Stimulated activated CD4-positive, alpha-beta T cell treated with anti-CD3 and anti-CD28 coated beads, Interleukin-1b, Interleukin-23, amount 100 ng/mL, for 1 hour (primary cell): Measurements from ENCODE around the gene ZNF316.
A peak's percentile ranks its signal among the peaks of the same experiment; 100 is the strongest.

Experiments used
- DNase-seq, 2 donors: peaks; one replicate each; pipeline ENCODE4 v3.0.0-alpha.2; 2020; ENCODE audit warnings: low read depth in 2 of 2

The ZNF316 gene

GRCh38 chr7:6636741-6637543 lies at the start of gene ZNF316:
Gene ZNF316, plus strand, starts transcription at chr7:6637318. Its CDS starts 5,092 bp downstream, at chr7:6642410.
- DNase-seq = peak; percentile 21 to 41

GRCh38 chr7:6588566-6588965 lies 48.6 kb upstream of the ZNF316 start:
- DNase-seq = no peak

GRCh38 chr7:6589151-6589828 lies 47.8 kb upstream of the ZNF316 start:
- no peak for DNase-seq

- DNase-seq = peak; percentile 58 to 73
These were observed 47.1 kb upstream of the ZNF316 start, which contains the start of gene INTS15 for GRCh38 chr7:6589829-6590644. Gene INTS15, plus strand, starts transcription at chr7:6590021. Its CDS starts 263 bp downstream, at chr7:6590284.

GRCh38 chr7:6590645-6591110 lies 46.4 kb upstream of the ZNF316 start:
- no peak for DNase-seq

- no peak for DNase-seq
These were observed 37.0 kb upstream of the ZNF316 start for GRCh38 chr7:6600093-6600492.

GRCh38 chr7:6604458-6604857 lies 32.7 kb upstream of the ZNF316 start:
- no peak for DNase-seq

- no peak for DNase-seq
These were observed 30.1 kb upstream of the ZNF316 start for GRCh38 chr7:6606866-6607583.

- DNase-seq = no peak
These were observed 29.5 kb upstream of the ZNF316 start for GRCh38 chr7:6607651-6608051.

GRCh38 chr7:6608081-6608480 lies 29.0 kb upstream of the ZNF316 start:
- no peak for DNase-seq

GRCh38 chr7:6608794-6609193 lies 28.3 kb upstream of the ZNF316 start:
- DNase-seq = no peak

GRCh38 chr7:6612819-6613218 lies 24.3 kb upstream of the ZNF316 start:
- DNase-seq = no peak

- DNase-seq = no peak
These were observed 23.4 kb upstream of the ZNF316 start for GRCh38 chr7:6613706-6614105.

- DNase-seq = no peak
These were observed 22.0 kb upstream of the ZNF316 start, which contains the start of gene ZNF853 for GRCh38 chr7:6614953-6615722. Gene ZNF853, plus strand, starts transcription at chr7:6615610. Its CDS starts 565 bp downstream, at chr7:6616175.

GRCh38 chr7:6615723-6616555 lies 21.2 kb upstream of the ZNF316 start:
- no peak for DNase-seq

- DNase-seq = no peak
These were observed 20.1 kb upstream of the ZNF316 start for GRCh38 chr7:6616854-6617643.

- DNase-seq = no peak
These were observed 18.5 kb upstream of the ZNF316 start for GRCh38 chr7:6618621-6619020.

- DNase-seq = no peak
These were observed 17.2 kb upstream of the ZNF316 start for GRCh38 chr7:6619961-6620360.
